COR-L47 (cell line): ENCODE results near the gene EFCAB8.
"Not testable (repeated sequence)": the region's sequence is repeated elsewhere in the genome, so short reads cannot be mapped to it uniquely, and the experiment has no call there.

ENCODE experiments used
- DNase-seq: peaks from one replicate; lab custom pipeline; 2025; lab: John Stamatoyannopoulos, UW

EFCAB8 gene

DNA sequence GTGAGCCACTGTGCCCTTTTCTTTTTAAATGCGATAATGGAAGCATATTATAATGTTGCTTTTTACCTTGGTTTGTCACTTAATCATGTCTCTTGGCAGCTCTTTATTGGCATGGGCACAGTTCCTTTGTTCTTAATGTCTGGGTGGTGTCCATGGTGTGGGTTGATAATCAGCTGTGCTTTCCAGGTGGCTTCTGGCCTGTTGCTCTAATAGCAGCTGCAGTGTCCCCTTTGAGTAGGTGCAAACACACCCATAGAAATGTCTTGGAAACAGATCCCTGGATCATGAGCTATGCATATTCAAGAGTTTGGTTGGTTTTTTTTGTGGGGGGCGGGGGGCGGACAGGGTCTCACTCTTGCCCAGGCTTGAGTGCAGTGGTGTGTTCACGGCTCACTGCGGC, 29.9 kb downstream of the EFCAB8 start:
- DNase-seq: peak; percentile 84

DNA sequence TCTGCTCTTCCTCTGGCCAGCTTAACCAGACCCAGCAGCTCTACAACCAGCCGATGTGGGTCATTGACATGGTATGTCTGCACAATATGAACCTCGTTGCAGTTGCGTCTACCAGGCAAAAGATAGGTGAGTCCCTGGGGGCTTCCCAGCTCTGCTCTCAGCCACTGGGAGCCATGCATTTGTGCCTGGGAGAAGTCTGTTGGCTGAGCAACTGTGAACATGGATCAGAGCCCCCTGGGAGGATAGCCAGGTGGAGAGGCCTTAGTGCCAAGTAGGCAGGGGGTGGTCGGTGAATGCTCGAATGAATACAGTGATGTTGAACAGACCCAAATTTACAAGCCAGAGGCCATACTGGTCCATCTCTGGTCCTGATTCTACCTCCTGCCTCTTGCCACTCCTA, 30.6 kb downstream of the EFCAB8 start:
- DNase-seq: no peak

DNA sequence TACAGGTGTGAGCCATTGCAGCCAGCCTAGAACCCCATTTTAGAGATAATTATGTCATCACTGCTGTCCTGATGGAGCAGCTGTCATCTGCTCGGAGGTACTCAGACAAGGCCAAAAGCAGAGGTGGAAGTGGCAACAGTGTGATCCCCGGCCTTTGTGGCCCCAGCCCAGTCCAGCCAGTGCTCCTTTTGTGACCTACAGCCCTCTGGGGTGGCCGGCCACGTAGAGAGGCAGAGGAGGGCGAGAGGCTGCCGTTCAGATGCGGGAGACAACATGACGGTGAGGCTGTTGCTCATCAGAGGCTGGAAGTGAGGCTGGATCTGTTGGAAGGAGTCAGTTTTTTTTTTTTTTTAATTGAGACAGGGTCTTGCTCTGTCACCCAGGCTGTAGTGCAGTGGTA, 32.8 kb downstream of the EFCAB8 start:
- DNase-seq: no peak

DNA sequence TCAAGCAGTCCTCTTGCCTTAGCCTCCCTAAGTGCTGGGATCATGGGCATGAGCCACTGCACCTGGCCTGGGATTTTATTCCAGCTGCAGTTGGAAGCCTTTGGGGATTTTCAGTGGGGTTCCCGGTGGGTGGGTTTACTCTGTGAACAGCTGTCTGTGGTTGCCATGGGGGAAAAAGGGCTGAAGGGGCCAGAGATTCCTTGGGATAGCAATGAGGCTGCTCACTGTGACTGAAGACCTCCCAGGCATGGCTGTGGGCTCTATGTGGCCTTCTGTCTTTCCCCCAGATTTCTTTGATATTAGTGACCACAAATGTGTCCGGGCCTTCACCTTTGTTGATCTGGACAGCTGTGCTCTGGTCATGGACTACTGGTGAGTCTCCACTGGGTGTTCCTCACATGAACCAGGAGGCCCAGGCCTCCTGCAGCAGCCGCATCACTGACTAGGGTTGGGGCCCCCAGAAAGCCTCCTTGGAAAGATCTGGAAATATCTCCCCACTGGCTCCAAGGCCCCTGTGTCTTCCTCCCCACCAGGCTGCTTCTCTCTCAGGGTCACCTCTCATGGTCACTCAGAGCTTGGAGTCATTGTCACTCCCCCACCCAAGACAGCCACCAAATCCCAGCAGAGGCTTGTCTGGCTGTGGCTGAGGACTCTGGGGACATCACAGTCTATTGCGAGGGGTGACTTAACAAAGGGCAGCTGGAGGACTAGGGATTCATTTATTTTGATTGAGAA, 33.4 kb downstream of the EFCAB8 start:
- no peak for DNase-seq

DNA sequence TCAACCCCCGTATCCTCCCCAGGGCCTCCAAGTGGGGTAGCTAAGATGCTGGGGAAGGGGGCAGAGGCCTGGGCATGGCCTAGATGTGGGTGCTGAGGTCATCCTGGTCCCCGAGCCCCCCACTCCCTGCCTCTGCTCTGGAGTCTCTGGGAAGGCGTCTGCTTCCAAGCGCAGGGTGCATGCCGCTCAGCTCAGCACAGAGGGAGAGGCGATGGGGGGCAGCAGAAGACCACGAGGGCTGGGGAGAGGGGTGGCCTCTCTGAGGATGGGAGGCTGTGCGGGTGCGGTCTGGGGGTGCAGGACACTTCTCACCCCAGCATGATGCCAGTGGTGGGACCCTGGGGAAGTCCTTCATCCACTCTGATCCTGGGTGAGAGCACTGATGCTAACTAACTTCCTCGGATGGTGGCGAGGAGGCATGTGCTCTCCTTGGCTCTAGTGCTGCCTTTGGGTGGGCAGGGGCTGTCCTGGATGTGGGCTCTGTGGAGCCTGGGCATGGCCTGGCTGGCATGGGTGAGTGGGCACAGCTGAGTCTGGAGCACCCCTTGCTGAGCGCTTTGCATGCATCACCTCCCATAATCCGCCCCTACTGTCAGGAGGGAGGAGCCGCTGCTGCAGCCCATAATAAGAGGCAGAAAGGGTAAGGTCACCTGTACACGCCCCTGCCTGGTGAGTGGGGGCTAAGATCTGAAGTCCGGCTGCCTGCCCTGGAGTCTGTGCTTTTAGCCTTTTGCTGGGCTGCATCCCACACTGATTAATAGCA, 34.7 kb downstream of the EFCAB8 start:
- peak; percentile 27 for DNase-seq

DNA sequence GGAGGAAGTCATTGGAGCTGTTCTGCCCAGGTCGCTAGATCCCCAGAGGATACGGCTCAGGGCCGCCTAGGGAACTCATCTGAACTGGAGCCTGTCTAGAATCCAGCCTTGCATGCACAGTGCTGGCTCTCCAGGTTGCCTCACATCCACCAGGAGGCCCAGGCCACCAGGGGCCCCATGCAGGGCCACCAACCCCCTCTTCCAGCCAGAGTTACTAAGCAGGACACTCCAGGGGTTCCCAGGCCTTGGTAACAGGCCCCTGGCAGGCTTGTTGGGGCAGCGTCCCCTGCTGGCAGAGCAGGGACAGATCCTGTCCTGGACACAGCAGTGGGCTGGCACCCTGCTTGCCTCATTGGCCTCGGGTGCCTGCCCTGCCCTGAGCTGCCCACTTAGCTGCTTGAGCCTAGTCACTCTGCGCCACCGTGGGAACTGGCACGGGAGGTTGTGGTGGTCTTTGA, 35.3 kb downstream of the EFCAB8 start:
- no peak for DNase-seq

DNA sequence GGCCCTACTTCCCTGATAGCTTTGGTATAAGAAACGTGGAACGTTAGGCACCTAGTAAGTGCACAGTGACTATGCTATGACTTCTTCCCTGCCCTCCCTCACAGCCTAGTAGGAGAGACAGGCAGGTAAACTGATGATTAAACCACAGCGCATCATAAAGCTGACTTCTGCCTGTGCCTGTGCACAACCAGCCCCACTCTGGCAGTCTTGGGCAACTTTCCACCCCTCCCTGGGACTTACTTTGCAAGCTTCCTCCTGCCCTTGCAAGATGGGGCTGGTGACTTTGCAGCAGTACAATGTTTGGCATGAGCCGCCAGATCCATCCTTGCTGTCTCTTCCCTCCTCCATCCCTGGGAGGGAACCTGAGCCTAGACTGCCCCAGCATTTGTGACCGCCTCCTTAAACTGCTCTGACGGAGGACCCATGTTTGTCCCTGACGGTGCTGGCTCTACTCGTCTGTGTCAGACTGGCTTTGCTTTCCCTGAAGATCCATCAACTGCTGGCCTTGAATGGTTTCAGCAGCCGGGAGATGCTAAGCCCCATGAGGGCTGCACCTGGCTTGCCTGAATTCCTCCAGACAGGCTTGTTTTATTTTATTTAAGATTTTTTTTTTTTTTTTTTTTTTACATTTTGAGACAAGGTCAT, 36.1 kb downstream of the EFCAB8 start:
- DNase-seq: no peak

DNA sequence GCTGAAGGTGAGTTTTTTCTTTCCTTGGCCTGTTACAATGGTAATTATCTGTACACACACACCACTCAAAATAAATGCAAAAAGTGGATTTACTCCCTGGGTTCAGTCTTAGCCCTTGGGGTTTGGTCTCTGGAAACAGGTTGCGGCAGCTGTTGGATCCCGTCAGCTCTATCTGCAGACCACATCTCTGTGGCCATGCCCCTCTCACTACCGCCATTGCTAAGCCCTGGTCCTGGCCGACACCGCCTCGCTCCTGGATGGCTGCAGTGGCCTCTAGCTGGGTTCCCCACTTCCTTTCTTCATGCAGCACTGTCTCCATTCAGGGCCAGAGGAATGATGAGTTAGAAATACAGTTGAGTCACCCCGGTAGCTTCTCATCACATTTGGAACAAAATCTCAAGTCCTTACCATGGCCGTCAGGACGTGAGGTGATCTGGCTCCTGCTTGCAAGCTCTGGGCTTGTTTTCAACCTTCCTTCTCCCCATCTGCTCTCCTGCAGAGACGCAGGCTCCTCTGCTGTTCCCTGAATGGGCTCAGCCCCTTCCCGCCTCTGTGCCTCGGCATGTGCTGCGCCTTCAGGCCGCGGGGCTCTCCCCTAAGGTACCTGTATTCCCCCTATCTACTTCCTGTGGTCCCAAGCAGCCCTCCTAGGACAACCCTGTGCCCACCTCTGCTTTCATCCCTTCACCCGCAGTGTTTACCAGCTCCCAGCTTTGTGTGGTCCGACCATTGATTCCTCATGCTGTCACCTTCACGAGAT, 38.0 kb downstream of the EFCAB8 start:
- no peak for DNase-seq

DNA sequence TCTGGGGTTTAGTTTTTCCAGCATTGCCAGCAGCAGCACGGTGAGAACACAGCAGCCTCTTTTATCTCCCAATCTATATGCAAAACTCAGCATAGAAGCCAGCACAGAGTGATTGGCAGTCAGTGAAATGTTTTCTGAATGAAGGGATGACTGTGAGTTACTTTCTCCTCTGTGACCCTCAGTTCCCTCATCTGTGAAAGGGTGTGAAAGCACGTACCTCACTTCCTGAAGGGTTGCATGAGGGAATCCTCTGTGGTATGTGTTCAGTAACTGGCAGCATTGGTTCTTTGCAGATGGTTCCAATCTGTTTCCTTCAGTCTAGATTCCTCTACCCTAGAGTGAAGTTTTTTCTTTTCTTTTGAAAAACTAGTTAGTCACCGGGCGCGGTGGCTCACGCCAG, 40.0 kb downstream of the EFCAB8 start:
- no peak for DNase-seq

DNA sequence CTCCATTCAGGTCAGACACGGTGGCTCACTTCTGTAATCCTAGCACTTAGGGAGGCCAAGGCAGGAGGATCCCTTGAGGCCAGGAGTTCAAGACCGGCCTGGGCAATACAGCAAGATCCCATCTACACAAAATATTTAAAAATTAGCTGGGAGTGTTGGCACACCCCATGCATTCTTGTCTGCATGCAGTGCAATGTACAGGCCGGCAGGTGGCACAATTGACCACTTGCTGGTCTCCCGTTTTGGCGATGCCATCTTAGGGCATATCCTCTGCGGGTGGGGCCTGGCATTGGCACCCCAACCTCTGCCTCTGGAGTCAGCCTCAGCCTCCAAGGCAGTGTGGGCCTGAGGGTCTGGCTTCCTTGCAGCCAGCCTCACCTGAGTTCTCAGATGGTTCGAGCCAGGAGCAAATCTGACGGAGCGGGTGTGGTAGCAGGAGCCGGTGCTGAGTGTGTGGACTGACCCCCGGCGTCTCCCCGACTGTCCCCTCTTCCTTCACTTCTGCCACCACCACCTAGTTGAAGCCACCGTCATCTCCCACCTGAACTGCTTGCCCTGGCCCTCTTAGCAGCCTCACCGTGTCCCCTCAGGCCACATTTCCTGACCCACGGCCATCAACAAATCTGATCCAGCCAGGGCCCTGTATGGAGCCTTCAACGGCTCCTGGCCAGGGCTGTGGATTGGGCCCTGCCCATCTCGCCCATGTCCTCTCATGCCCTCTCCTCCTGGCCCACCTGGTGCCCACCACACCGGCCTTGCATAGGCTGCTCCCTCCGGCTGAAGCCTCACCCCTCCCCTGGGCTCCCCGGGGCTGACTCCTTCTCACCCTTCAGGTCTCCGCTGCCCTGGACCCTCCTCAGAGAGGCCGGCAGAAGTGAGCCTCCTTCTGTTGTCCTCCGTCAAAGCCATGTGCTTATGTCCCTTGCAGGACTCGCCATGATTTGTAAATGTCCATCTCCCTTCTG, 44.0 kb downstream of the EFCAB8 start:
- peak; percentile 32 for DNase-seq

DNA sequence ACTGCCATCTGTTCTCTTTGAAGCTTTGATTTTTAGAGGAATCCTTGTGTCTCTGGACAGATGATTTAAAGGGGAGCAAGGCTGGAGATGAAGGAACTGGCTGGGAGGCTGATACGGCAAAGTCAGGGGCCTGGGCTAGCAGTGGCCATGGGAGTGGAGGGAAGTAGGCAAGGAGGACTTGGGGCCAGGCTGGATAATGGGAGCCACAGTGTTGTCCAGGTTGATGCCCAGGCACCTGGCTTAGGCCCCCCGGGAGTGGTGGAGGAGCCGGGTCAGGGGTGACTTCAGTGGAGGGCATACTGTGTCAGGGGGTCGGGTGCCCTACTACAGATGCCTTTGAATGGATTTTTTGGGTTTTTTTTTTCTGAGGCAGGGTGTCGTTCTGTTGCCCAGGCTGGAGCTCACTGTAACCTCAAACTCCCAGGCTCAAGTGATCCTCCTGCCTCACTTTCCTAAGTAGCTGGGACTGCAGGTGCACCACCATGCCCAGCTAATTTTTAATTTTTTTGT, 45.0 kb downstream of the EFCAB8 start:
- no peak for DNase-seq

DNA sequence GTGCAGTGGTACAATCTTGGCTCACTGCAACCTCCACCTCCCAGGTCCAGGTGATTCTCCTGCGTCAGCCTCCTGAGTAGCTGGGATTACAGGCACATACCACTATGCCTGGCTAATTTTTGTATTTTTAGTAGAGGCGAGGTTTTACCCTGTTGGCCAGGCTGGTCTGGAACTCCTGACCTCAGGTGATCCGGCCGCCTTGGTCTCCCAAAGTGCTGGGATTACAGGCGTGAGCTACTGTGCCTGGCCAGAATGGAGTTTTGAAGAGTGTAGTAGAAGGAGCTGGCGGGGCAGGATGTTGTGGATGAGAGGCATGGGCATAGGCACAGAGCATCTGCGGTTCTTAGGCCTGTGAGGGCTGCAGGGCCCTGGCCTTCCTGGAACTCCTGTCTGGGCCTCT, 46.0 kb downstream of the EFCAB8 start:
- DNase-seq: not testable (repeated sequence)

DNA sequence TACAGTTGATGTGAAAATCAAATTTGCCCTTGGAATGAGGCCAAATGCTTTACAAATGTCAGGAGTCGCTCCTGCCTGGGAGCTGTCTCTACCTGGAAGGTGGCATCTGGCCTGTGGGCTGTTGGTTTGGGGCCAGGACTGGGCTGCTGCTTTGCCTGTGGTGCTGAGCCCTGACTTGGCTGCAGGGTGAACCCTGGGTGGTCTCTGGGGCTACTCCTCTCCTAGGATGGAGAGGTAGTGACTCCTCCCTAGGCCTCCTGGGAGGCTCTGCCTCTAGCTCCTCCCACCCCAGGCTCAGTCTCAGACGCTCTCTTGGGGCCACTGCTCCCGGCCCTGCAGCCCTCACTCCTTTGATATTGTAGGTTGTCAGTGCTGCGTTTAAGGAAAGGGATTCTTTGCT, 47.5 kb downstream of the EFCAB8 start:
- DNase-seq: no peak

DNA sequence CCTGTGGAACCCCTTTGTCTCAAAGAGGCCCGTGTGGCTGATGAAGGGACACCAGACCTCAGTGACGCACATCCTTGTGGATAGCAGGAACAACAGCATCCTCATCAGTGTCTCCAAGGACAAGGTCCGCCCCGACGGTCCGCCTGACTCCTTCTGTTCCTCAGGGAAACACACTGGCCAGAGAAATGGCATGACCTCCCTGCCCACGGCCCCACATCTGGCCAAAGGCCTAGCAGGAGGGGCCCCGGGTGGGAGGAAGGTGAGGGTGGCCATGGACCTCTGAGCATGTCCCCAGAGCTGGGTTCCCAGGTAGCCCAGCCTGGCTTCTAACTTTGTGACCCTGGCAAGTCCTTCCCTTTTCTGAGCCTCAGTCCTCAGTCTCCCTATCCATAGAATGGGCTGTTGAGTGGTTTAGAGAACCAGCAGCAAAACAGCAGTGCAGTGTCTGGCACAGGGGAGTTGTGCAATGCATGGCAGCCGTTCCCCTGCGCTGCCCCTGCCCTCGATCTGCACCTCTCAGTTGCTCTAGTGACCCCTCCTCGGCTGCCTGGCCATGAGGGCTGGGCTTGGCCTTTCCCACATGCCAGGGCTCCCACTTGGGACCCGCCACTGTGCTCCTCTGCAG, 48.3 kb downstream of the EFCAB8 start:
- no peak for DNase-seq

DNA sequence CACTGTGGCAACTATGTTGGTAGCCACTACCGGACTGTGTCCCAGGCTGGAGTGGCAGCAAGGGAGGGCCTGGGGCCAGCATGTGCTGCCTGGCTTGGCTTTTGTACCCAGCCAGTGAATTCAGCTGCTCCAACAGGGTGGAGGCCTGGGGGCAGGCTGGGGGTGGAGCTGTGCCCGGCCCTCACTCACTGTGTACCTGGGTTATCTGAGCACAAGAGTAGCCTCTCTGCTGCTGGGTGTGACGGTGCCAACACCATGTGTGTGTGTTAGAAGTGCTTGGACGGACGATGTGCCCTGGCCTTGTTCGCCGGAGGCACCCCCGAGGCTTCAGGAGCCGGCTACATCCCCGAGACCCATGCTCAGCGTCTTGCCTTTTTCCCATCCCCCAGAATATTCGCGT, 49.2 kb downstream of the EFCAB8 start:
- DNase-seq: no peak

DNA sequence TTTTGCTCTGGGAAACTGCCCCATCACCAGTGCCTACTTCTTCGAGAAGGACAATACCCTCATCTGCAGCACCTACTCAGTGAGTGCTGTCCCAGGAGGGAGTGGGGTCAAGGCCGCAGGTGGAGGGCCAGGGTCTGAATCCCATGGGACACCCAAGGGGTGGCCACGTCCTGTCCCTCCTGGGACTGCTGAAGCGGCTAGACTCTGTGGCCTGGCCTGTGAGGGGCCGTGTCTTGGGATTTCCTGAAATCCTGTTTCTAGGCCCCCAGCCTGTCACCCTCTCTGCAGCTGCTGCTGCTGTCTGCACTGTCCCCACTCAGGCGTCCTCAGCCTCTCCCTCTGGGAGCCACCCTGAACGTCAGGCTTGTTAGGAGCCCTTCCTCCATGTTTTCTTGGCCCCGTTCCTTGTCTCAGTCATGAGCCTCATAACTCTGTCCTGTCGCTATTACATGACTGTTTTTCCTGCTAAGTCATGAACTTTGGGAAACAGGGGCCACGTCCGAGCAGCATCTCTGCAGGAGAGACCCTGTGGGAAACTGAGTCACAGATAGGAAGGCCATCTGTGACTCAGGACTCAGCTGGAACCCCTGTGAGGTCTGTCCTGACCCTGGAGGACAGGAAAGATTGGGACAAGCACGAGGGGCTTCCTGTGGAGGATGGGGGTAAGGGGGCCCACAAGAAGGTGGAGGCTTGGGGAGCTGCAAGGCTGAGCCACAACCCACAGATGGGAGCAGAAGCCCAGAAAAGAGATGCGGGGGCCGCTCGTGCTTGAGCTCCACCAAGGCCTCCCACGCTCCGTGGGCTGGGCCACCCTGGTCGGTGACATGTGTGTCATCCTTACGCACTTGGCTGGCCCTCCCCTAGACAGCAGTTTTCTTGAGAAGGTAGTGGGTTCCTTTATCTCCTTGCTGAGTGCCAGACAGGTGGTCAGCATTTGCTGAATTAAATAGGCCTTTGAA, 49.9 kb downstream of the EFCAB8 start:
- no peak for DNase-seq

DNA sequence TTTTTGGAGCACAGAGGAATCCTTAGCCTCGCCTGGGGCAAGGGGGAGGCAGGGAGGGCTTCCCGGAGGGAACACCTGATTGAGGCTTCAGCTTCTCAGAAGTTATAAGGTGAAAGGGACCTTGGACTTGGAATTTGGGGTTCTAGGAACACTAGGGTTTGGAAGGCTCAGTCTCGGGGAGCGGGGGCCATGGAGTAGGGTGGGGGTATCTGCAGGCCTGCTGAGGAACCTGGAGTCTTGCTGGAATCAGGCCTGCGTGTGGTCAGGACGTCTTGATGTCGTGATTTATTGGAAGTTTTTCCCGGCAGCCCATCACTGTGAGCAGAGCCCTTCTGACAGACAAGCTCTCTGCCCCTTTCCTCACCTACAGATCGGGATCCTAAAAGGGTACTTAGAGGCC, 50.7 kb downstream of the EFCAB8 start:
- DNase-seq: no peak

DNA sequence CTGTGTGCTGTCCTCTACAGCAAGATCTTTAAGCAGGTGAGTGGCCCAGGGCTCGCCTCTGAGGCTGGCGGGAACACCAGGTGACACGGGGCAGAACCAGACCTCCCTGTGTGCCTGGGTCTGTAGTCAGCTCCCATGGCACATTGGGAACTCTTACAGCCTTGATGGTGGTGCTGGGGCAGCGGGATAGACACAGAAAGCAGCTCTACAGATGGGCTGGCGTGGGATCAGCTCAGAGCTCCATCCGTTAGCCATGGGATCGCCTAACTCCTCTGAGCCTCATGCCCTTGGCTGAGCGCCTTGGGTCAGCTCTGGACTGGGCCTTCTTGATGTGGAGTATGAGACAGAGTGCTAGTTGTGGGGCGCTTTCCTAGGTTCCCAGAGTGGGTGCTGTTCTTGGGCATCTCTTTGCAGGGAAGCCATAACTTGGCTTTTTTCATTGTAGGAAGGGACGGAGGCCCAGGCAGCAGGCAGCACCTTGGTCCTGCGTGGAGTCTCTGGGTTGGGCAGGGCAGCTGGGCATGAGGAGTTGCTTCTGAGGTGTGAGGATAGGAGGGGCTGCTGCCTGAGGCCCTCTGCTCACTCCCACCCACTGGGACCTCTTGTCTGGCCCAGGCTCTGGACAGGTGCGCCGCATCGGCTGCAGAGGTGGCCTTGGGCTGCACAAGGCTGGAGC, 51.3 kb downstream of the EFCAB8 start:
- DNase-seq: no peak

DNA sequence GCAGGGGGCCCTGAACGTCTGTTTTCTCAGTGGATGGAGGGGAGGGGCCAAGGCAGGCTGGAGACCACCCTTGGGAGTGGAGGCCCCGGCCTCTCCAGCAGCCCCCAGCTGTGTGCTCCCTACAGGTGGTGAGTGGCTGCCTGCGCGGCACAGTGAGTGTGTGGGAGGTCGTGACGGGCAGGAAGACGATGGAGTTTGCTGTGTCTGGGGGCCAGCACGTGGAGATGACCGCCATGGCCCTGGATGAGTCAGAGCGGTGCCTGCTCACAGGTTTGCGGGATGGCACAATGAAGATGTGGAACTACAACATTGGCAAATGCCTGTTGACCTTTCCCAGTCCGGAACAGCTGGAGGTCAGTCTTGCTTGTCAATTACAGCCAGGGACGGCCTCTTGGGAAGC, 52.6 kb downstream of the EFCAB8 start:
- DNase-seq: no peak
